Adrenal gland (tissue), 12 donors: ENCODE data around the gene SLC6A8. TPM values are rescaled to one million over a fixed set of nuclear protein-coding genes. Genes with fewer than 3 reads are reported as not detected.

Experiments
- DNase-seq, 7 donors: peaks; one replicate each; pipeline ENCODE4 v3.0.0-alpha.2; 2019 to 2020
- H3K27ac ChIP-seq, 5 donors: fragments of 200-600 bp; sonication (generic) in 4 of 5; 1 replicate in 3 of 5; 2 replicates in 2 of 5; pipeline versions ENCODE4 v1.5.1 to v1.8.0; 2016 to 2020; ENCODE audit warnings: mild to moderate bottlenecking in 1 of 5
- H3K27me3 ChIP-seq: fragments of 200-600 bp; 2 replicates; pipeline ENCODE4 v1.8.0; 2021
- H3K36me3 ChIP-seq, 2 donors: fragments of 200-600 bp; replicated peaks in 1 of 2; 1 replicate in 1 of 2; 2 replicates in 1 of 2; pipeline versions ENCODE4 v1.5.1 to v1.8.0; 2018 to 2022
- H3K4me1 ChIP-seq, 2 donors: fragments of 200-600 bp; replicated peaks in 1 of 2; 1 replicate in 1 of 2; 2 replicates in 1 of 2; pipeline versions ENCODE4 v1.5.1 to v1.8.0; 2018 to 2021
- H3K4me3 ChIP-seq, 4 donors: fragments of 200-600 bp; sonication (generic) in 3 of 4; one replicate each; pipeline ENCODE4 v1.5.1; 2016 to 2018
- H3K9me3 ChIP-seq, 3 donors: fragments of 200-600 bp; sonication (generic) in 1 of 3; replicated peaks in 1 of 3; 1 replicate in 2 of 3; 2 replicates in 1 of 3; pipeline versions ENCODE4 v1.5.1 to v1.8.0; 2016 to 2021
- CTCF ChIP-seq, 6 experiments: fragments of 450-650 bp in 4 of 6; fragments of 200-600 bp in 2 of 6; sonication (generic) in 1 of 6; IDR thresholded peaks; 1 replicate in 5 of 6; 2 replicates in 1 of 6; pipeline versions ENCODE4 v1.5.1 to v1.8.0; 2016 to 2021; ENCODE audit warnings: antibody characterized with exemption in 6 of 6, mild to moderate bottlenecking in 2 of 6, moderate library complexity in 1 of 6
- POLR2A ChIP-seq, 2 donors: fragments of 450-650 bp; IDR thresholded peaks; one replicate each; pipeline ENCODE4 v1.6.1; 2017; ENCODE audit warnings: antibody characterized with exemption in 2 of 2, mild to moderate bottlenecking in 2 of 2, moderate library complexity in 1 of 2
- WGBS, 4 donors: extraction: QIAGEN DNeasy Blood & Tissue Kit in 2 of 4; methylation state at CpG; one replicate each; pipeline versions ENCODE4 v1.1.5 to v1.1.7; 2013 to 2017; 5-methylcytosine and 5-hydroxymethylcytosine counted together
- intact Hi-C, 2 donors: fragments of 100-400 bp; cut with DNase I; formaldehyde crosslinking; loops; one replicate each; pipeline versions ENCODE4 v1.14.1 to v1.15.0; 2022 to 2023
- polyA plus RNA-seq, 3 donors: library from polyadenylated mRNA; stranded (reverse); fragments of 200-250 nt in 2 of 3; fragments of 350-450 nt in 1 of 3; fragmentation: Illumina TruSeq in 1 of 3; extraction: RNeasy Lipid Tissue Mini Kit (QIAGEN cat#74804) in 1 of 3; gene quantifications; one replicate each; pipeline ENCODE4 v1.2.3, GENCODE V29; 2013 to 2014
- total RNA-seq, 9 donors: library from RNA; depleted of rRNA in 4 of 9; stranded (reverse); fragments of >200 nt in 4 of 9; fragments of 120-200 nt in 1 of 9; fragmentation: NEBNext Ultra II Directional in 1 of 9; extraction: Animal tissue kit (Norgen Biotek cat#: 25700) in 1 of 9; gene quantifications; one replicate each; pipeline versions ENCODE4 v1.1.0 to v1.2.4, GENCODE V29; 2013 to 2023
- donor health status: healthy with polysubstance abuse.
- donor health status: Bipolar disorder and iron deficiency.
- donor health status: DM: yes; HTN: yes; CAD: no.
- donor health status: DM: no; HTN: no; CAD: no.
- donor health status: DM: no; HTN: no; CAD: no.
- donor health status: DM: yes; HTN: yes; CAD: no.

Gene SLC6A8
- total and polyA plus RNA-seq, 12 donors = 3.1 to 136 (median 67.0) TPM

DNA sequence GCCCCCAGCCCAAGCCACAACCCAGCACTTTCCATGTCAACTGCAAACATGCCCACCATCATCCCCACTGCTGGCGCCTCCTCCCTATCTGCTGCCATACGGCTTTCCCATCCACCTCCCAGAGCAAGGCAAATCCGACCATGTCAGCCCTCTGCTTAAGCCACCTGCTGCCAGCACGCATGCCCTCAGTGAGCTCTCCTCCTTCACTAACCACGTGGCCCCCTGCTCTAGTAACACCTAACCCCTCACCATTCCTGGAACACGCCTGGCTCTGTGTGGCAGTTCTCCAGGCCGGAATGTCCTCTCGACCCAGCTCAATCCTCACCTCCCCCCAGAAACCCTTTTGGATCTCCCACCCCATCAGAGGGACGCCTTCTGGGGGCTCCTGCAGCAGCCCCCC lies 19.1 kb downstream of the SLC6A8 start:
- Histone ChIP-seq H3K27me3 (no peaks in the 10 kb centered on the region), H3K9me3 (no peaks in the 10 kb centered on the region), H3K4me3 (no peak overlapping the region), H3K36me3 (peaks cover 0 to 12% of the 10 kb centered on the region in 2 donors), H3K27ac (no peak overlapping the region), H3K4me1 (no peaks in the 10 kb centered on the region)
- no peak for TF ChIP-seq CTCF (IDR thresholded peaks at IDR 0.05)
- no peak for TF ChIP-seq POLR2A (IDR thresholded peaks at IDR 0.05)
- peak in 1 of 7 donors; percentile 7 for DNase-seq
- intact Hi-C loops = no loop called here
- 79 to 91% (median 86%) methylated on average over 9 of the region's 9 CpGs for WGBS, 4 donors

DNA sequence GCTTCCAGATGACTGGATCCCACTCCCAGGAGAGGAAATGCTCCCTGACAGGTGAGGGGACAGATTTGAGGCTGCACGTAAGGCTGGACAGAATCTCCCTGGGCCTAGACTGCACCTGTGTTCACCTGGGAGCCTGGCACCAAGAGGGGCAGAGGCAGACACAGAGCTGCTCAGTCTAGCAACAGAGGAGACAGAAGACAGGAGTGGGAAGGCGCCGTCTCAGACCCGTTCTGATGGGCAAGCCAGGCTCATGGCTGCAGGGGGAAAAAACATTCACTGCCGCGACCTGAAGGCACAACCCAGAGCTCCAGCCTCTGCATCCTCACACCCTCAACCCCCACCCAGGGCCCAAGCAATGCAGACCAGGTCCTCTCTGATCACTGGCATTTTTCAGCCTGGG lies 19.7 kb downstream of the SLC6A8 start:
- Histone ChIP-seq H3K27me3 (no peaks in the 10 kb centered on the region), H3K27ac (no peak overlapping the region), H3K4me1 (no peaks in the 10 kb centered on the region), H3K9me3 (no peaks in the 10 kb centered on the region), H3K36me3 (peaks cover 0 to 6% of the 10 kb centered on the region in 2 donors), H3K4me3 (no peak overlapping the region)
- DNase-seq = no peak
- TF ChIP-seq POLR2A (IDR thresholded peaks at IDR 0.05) (no peak), CTCF (IDR thresholded peaks at IDR 0.05) (no peak)
- WGBS, 4 donors = 87 to 100% (median 91%) methylated on average over 1 to 6 of the region's 6 CpGs
- intact Hi-C loops = no loop called here

DNA sequence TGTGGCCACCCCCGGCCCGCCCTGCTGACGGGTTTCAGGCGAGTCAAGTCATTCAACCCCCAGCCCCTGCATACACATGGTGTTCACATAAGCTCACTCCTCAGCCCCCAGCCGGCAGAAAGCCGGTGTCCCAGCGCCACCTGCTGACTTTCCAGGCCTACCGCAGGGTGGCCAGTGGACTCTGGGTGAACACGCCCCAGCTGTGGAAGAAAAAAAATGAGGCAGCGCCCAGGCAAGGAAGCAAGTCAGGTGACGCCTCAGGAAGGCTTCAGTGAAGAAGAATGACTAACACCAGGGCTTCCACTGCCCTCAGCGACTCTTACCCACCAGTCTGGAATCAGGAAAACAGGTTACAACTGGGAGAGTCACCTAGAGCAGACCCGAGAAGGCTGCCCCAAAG lies 20.7 kb downstream of the SLC6A8 start:
- intact Hi-C loops = no loop called here

More for the DNA sequence above, 20.7 kb downstream of the SLC6A8 start:
- no peaks in the 10 kb centered on the region for H3K4me1 ChIP-seq
- H3K9me3 ChIP-seq = no peaks in the 10 kb centered on the region
- TF ChIP-seq POLR2A (IDR thresholded peaks at IDR 0.05) = no peak
- TF ChIP-seq CTCF (IDR thresholded peaks at IDR 0.05) = peak; percentile 43 to 81 (median 62)
- no peaks in the 10 kb centered on the region for H3K27me3 ChIP-seq
- WGBS, 4 donors = 18 to 29% (median 21%) methylated on average over 4 to 13 of the region's 13 CpGs
- H3K36me3 ChIP-seq = peaks cover 0 to 5% of the 10 kb centered on the region in 2 donors
- H3K4me3 ChIP-seq = no peak overlapping the region
- DNase-seq = peak; percentile 76 to 90 (median 86)
- peak overlapping the region in 3 of 5 donors; percentile 23 to 49 (median 47) for H3K27ac ChIP-seq
